Osteoblast (primary cell): ENCODE data around the gene WLS. TPM values are rescaled to one million over a fixed set of nuclear protein-coding genes. Genes with fewer than 3 reads are reported as not detected.

Experiments used
- DNase-seq: peaks from one replicate; pipeline ENCODE4 v3.0.0; 2011; ENCODE audit warnings: low spot score, mixed read lengths; ENCODE audit not compliant: insufficient read length; ENCODE audit errors: missing footprints
- H2AFZ ChIP-seq: 2 replicates; pipeline ENCODE4 v1.6.0; 2011; ENCODE audit warnings: mild to moderate bottlenecking, low read length
- H3K27ac ChIP-seq: 2 replicates; pipeline ENCODE4 v1.5.1; 2011; ENCODE audit warnings: mild to moderate bottlenecking, low read depth, low read length, moderate library complexity
- H3K27me3 ChIP-seq: 2 replicates; pipeline ENCODE4 v1.6.0; 2012; ENCODE audit warnings: mild to moderate bottlenecking, control low read depth, inconsistent platforms, low read length, moderate library complexity; ENCODE audit not compliant: insufficient read depth
- H3K36me3 ChIP-seq: 2 replicates; pipeline ENCODE4 v1.5.1; 2011; ENCODE audit warnings: mild to moderate bottlenecking, low read length, control low read depth, moderate library complexity; ENCODE audit not compliant: insufficient read depth
- H3K4me1 ChIP-seq: 2 replicates; pipeline ENCODE4 v1.5.1; 2011; ENCODE audit warnings: mild to moderate bottlenecking, low read length, control low read depth, moderate library complexity; ENCODE audit not compliant: insufficient read depth
- H3K4me2 ChIP-seq: 2 replicates; pipeline ENCODE4 v1.6.0; 2011; ENCODE audit warnings: mild to moderate bottlenecking, low read length; ENCODE audit not compliant: insufficient read depth
- H3K4me3 ChIP-seq: fragments of 200-600 bp; sonication (generic); 3 replicates; pipeline ENCODE4 v1.5.1; 2012; ENCODE audit warnings: mild to moderate bottlenecking, low read length, inconsistent platforms; ENCODE audit not compliant: insufficient read depth
- H3K79me2 ChIP-seq: 2 replicates; pipeline ENCODE4 v1.6.0; 2012; ENCODE audit warnings: mild to moderate bottlenecking, low read length, control low read depth, inconsistent platforms; ENCODE audit not compliant: insufficient read depth
- H3K9me3 ChIP-seq: 2 replicates; pipeline ENCODE4 v1.5.1; 2011; ENCODE audit warnings: low read depth, low read length, control low read depth
- H4K20me1 ChIP-seq: 2 replicates; pipeline ENCODE4 v1.6.0; 2012; ENCODE audit warnings: mild to moderate bottlenecking, low read length, control low read depth; ENCODE audit not compliant: insufficient read depth
- CTCF ChIP-seq: IDR thresholded peaks from 2 replicates; pipeline ENCODE4 v1.5.1; 2011; ENCODE audit warnings: mild to moderate bottlenecking, low read depth, low read length, moderate library complexity; ENCODE audit errors: extremely low read depth
- total RNA-seq: library from RNA; depleted of rRNA; stranded (reverse); fragments of >200 nt; gene quantifications from 2 replicates; pipeline ENCODE4 v1.2.3, GENCODE V29; 2012

WLS gene
- total RNA-seq, 1 donor = 54.3 TPM

GRCh38 chr1:68087184-68087583 is 145.1 kb downstream of the WLS start:
- no peak for TF ChIP-seq CTCF
- no peak for DNase-seq
- H2AFZ ChIP-seq = peak overlapping the region; percentile 7
- H3K36me3 ChIP-seq = no peaks in the 10 kb centered on the region
- no peaks in the 10 kb centered on the region for H3K27me3 ChIP-seq
- H3K4me3 ChIP-seq = no peak overlapping the region
- no peak overlapping the region for H3K4me2 ChIP-seq
- H3K4me1 ChIP-seq = peaks cover 5% of the 10 kb centered on the region
- H3K9me3 ChIP-seq = no peaks in the 10 kb centered on the region
- H4K20me1 ChIP-seq = no peaks in the 10 kb centered on the region
- H3K79me2 ChIP-seq = no peaks in the 10 kb centered on the region
- no peak overlapping the region for H3K27ac ChIP-seq

GRCh38 chr1:68085752-68086151 is 146.6 kb downstream of the WLS start:
- DNase-seq = no peak
- no peak overlapping the region for H3K27ac ChIP-seq
- H3K9me3 ChIP-seq = no peaks in the 10 kb centered on the region
- peaks cover 5% of the 10 kb centered on the region for H3K4me1 ChIP-seq
- no peak overlapping the region for H2AFZ ChIP-seq
- no peaks in the 10 kb centered on the region for H3K27me3 ChIP-seq
- no peak overlapping the region for H3K4me2 ChIP-seq
- no peak overlapping the region for H3K4me3 ChIP-seq
- H3K79me2 ChIP-seq = no peaks in the 10 kb centered on the region
- H3K36me3 ChIP-seq = no peaks in the 10 kb centered on the region
- H4K20me1 ChIP-seq = no peaks in the 10 kb centered on the region
- no peak for TF ChIP-seq CTCF

GRCh38 chr1:68083686-68084085 is 148.6 kb downstream of the WLS start:
- Histone ChIP-seq H3K4me1 (peaks cover 5% of the 10 kb centered on the region), H2AFZ (no peak overlapping the region), H3K27me3 (no peaks in the 10 kb centered on the region), H3K27ac (no peak overlapping the region), H3K36me3 (no peaks in the 10 kb centered on the region), H3K4me2 (no peak overlapping the region), H4K20me1 (no peaks in the 10 kb centered on the region), H3K79me2 (no peaks in the 10 kb centered on the region), H3K9me3 (no peaks in the 10 kb centered on the region), H3K4me3 (no peak overlapping the region)
- DNase-seq = no peak
- TF ChIP-seq CTCF = no peak

GRCh38 chr1:68081775-68082283 is 150.5 kb downstream of the WLS start:
- Histone ChIP-seq H3K4me2 (no peak overlapping the region), H3K79me2 (no peaks in the 10 kb centered on the region), H3K4me3 (no peak overlapping the region), H3K4me1 (peaks cover under 1% of the 10 kb centered on the region), H3K27me3 (no peaks in the 10 kb centered on the region), H4K20me1 (no peaks in the 10 kb centered on the region), H3K9me3 (no peaks in the 10 kb centered on the region), H2AFZ (no peak overlapping the region), H3K36me3 (no peaks in the 10 kb centered on the region), H3K27ac (no peak overlapping the region)
- no peak for TF ChIP-seq CTCF
- DNase-seq = no peak
